ENCODE data around the gene HOXB6. TPM values are rescaled to one million over a fixed set of nuclear protein-coding genes. Genes with fewer than 3 reads are reported as not detected.

The HOXB6 gene
- polyA plus RNA-seq, 2 of the 4 experiments (the other 2 are of a cell fraction) = 10.2 to 14.7 TPM

DNA sequence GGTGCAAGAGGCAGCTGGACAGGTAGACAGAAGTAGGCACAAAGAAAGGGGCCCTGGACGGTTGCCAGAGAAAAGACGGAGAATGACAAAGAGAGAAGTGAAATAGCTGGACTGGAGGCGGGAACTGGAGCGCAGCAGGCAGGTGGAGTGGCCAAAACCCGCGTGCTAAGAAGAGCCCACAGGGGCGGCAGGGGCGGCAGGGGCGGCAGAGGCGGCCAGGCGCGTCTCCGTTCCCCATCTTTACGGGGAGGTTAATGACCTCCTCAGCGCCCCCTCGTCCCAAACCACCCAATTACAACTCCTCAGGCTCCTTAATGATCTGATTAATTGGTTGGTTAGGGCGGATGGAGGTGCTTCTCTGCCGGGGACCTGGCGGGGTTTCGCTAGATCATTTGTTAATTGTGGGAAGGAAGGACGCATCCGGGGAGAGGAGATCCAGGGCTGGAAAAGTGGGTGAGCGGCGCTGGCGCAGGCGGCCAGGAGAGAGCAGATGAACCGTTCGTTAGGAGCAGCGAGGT lies 36.8 kb upstream of the HOXB6 start:
- WGBS (ENCODE audit: missing lambda C conversion rate) = 89% methylated on average over 29 of the region's 29 CpGs
- FAIRE-seq = no peak

DNA sequence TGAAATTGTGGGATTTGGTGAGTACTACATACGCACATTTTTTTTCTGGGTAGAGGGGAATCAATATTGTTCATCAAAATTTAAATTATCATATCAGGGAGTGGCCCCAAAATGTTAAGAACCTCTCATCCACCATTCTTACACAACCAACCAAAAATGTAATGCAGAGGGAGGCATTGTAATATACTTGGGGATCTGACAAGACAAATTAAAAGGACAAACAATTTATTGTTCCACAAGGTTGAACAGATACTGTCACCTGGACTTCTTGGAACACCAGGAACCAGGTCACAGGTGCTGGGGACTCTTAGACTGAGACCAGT lies 36.0 kb upstream of the HOXB6 start:
- CTCF ChIA-PET = interaction anchor here (0.7 to 6.9 kb wide), 11 partner anchors 13 to 487 kb away, joined by 3 to 118 read pairs (median 5); partner anchors contain the start of gene HOXB9
- WGBS (ENCODE audit: missing lambda C conversion rate) = 94% methylated on average over 1 of the region's 1 CpG
- POLR2A ChIA-PET = no interaction called here
- Histone ChIP-seq H3K4me3 (no peak overlapping the region), H3K4me2 (no peak overlapping the region), H3K9me3 (no peaks in the 10 kb centered on the region), H3K27ac (no peak overlapping the region), H3K4me1 (peaks cover 74% of the 10 kb centered on the region)
- no peak for DNase-seq (ENCODE audit: low read depth in 1 of 2, low spot score in 1 of 2)
- TF ChIP-seq POLR2AphosphoS2 (conservative IDR thresholded peaks at IDR 0.05; ENCODE audit: low read length) = no peak
- no peak for TF ChIP-seq EP300 (IDR thresholded peaks at IDR 0.05)
- TF ChIP-seq, protein P1, sequence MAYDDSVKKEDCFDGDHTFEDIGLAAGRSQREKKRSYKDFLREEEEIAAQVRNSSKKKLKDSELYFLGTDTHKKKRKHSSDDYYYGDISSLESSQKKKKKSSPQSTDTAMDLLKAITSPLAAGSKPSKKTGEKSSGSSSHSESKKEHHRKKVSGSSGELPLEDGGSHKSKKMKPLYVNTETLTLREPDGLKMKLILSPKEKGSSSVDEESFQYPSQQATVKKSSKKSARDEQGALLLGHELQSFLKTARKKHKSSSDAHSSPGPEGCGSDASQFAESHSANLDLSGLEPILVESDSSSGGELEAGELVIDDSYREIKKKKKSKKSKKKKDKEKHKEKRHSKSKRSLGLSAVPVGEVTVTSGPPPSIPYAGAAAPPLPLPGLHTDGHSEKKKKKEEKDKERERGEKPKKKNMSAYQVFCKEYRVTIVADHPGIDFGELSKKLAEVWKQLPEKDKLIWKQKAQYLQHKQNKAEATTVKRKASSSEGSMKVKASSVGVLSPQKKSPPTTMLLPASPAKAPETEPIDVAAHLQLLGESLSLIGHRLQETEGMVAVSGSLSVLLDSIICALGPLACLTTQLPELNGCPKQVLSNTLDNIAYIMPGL (CRISPR knock-in tag; IDR thresholded peaks at IDR 0.05; ENCODE audit: borderline replicate concordance) = no peak
- no peak for FAIRE-seq
- ATAC-seq = no peak

More for the DNA sequence above, 36.8 kb upstream of the HOXB6 start:
- Histone ChIP-seq H3K4me2 (no peak overlapping the region), H3K4me1 (peaks cover 67% of the 10 kb centered on the region), H3K9me3 (no peaks in the 10 kb centered on the region), H3K27ac (peak overlapping the region in 1 of 2 experiments; percentile 92; a peak in 2 of 6 replicates), H3K4me3 (no peak overlapping the region)
- no peak for DNase-seq (ENCODE audit: low read depth in 1 of 2, low spot score in 1 of 2)
- TF ChIP-seq NR3C1 (IDR thresholded peaks at IDR 0.05) (no peak), CBX8 (IDR thresholded peaks at IDR 0.05) (no peak), POLR2A (IDR thresholded peaks at IDR 0.05; ENCODE audit: low read length) (no peak), BHLHE40 (IDR thresholded peaks at IDR 0.05; ENCODE audit: low read depth, low read length) (no peak)
- TF ChIP-seq, protein P2, sequence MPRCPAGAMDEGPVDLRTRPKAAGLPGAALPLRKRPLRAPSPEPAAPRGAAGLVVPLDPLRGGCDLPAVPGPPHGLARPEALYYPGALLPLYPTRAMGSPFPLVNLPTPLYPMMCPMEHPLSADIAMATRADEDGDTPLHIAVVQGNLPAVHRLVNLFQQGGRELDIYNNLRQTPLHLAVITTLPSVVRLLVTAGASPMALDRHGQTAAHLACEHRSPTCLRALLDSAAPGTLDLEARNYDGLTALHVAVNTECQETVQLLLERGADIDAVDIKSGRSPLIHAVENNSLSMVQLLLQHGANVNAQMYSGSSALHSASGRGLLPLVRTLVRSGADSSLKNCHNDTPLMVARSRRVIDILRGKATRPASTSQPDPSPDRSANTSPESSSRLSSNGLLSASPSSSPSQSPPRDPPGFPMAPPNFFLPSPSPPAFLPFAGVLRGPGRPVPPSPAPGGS (IDR thresholded peaks at IDR 0.05) = no peak
- CTCF ChIA-PET = interaction anchor here (0.6 to 6.9 kb wide), 10 partner anchors 9 to 488 kb away, joined by 3 to 118 read pairs (median 6); partner anchors contain the start of gene HOXB9
- no peak for ATAC-seq
- POLR2A ChIA-PET = no interaction called here

DNA sequence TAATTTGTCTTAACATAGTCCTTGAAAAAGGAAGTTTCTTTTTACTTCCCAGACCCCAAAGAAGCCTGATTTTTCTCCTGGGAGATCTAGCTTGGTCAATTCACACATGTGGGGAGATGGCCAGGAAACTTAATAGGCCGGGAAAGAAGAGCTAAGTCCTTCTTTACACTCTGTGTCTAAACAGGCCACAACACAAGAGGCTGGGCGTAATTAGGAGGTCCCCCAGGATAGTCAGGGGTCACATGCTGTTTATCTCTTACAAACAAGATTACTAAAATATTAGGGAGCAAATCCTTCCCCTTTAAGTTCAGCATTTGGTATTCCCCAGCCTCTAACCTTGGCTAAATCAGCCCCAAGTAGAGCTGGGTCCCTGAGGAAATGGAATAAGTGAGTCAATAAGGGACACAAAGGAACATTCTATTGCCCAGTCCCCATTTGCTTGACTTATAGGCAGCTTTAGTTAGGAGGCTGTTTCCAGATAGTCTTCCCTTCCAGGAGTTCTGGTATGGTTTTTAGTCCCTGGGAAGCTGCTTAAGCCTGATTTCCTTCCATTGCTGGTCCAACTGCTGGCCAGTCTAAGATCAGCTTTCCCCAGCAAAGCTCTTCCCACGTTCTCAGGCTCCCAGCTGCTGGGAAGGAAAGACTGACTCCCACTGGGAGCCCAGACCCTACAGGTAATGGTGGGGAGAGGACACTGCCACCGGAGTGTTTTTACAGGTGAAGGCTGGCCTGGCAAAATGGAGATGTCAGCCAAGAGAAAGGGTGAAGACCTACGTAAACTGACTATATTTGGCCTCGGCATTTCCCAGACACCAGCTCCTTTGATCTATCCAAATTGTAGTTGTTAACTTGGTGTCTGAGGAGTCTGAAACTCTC lies 35.4 kb upstream of the HOXB6 start:
- no peak for ATAC-seq
- ChIA-PET CTCF (interaction anchor here (0.8 to 6.9 kb wide), 12 partner anchors 13 to 487 kb away, joined by 3 to 118 read pairs (median 4); partner anchors contain the start of gene HOXB9), POLR2A (interaction anchor here (0.5 to 1.6 kb wide), 4 partner anchors 14 to 420 kb away, joined by 3 to 11 read pairs (median 4); partner anchors contain the start of gene HOXB9)
- FAIRE-seq = peak; percentile 13
- H3K27ac ChIP-seq = peak overlapping the region in 1 of 2 experiments; percentile 2; a peak in 1 of 6 replicates
- H3K4me3 ChIP-seq = no peak overlapping the region
- H3K9me3 ChIP-seq = no peaks in the 10 kb centered on the region
- no peak for DNase-seq (ENCODE audit: low read depth in 1 of 2, low spot score in 1 of 2)
- WGBS (ENCODE audit: missing lambda C conversion rate) = 87% methylated on average over 6 of the region's 6 CpGs
- peaks cover 75% of the 10 kb centered on the region for H3K4me1 ChIP-seq
- no peak overlapping the region for H3K4me2 ChIP-seq
- TF ChIP-seq KDM1A (IDR thresholded peaks at IDR 0.05; ENCODE audit: low read depth) = no peak
- no peak for TF ChIP-seq POLR2A (IDR thresholded peaks at IDR 0.05; ENCODE audit: low read length)
- no peak for TF ChIP-seq CBX8 (IDR thresholded peaks at IDR 0.05)
- TF ChIP-seq FOSL2 (IDR thresholded peaks at IDR 0.05) = no peak
- TF ChIP-seq FOSL2 (CRISPR knock-in tag; IDR thresholded peaks at IDR 0.05) = no peak
- TF ChIP-seq KDM5A (IDR thresholded peaks at IDR 0.05) = no peak
- no peak for TF ChIP-seq BHLHE40 (IDR thresholded peaks at IDR 0.05; ENCODE audit: low read depth, low read length)

DNA sequence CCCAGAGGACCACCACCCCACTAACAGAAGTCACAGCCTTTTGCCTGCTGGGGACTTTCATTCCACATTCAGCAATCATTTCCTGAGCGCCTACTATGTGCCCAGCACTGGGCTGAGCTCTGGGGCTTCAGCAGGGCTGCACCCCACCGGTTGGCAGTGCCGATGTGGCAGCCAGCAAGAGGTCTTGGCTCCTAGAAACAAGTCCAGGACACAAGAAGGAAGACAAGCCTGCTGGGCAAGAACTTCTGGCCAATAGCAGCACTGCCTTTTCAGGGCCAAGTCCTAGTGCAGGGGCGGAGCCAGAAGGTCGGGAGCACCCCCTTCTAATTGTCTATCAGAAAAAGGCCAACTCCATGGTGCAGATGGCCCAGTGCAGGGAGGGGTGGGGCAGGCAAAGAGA lies 34.4 kb upstream of the HOXB6 start:
- ChIA-PET CTCF (interaction anchor here (0.7 to 6.9 kb wide), 6 partner anchors 11 to 486 kb away, joined by 3 to 118 read pairs (median 4); partner anchors contain the start of gene HOXB9), POLR2A (interaction anchor here (1.6 kb wide), 1 partner anchor 13 kb away, joined by 3 read pairs; the partner anchor contains the start of gene HOXB9)
- WGBS (ENCODE audit: missing lambda C conversion rate) = 73% methylated on average over 5 of the region's 5 CpGs
- Histone ChIP-seq H3K4me2 (no peak overlapping the region), H3K9me3 (no peaks in the 10 kb centered on the region), H3K4me1 (peaks cover 66% of the 10 kb centered on the region), H3K4me3 (no peak overlapping the region), H3K27ac (0 out of 6 replicates have a peak overlapping the region, but pooled peaks of 1 of the 2 experiments have one; percentile 25)
- no peak for TF ChIP-seq NR3C1 (IDR thresholded peaks at IDR 0.05)
- no peak for TF ChIP-seq JUN (IDR thresholded peaks at IDR 0.05)
- TF ChIP-seq EP300 (IDR thresholded peaks at IDR 0.05) = no peak
- TF ChIP-seq, protein P3, sequence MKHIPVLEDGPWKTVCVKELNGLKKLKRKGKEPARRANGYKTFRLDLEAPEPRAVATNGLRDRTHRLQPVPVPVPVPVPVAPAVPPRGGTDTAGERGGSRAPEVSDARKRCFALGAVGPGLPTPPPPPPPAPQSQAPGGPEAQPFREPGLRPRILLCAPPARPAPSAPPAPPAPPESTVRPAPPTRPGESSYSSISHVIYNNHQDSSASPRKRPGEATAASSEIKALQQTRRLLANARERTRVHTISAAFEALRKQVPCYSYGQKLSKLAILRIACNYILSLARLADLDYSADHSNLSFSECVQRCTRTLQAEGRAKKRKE (CRISPR knock-in tag; IDR thresholded peaks at IDR 0.05; ENCODE audit: low read depth) = no peak
- TF ChIP-seq MYC (IDR thresholded peaks at IDR 0.05; ENCODE audit: borderline replicate concordance, low read length) = no peak
- no peak for TF ChIP-seq HDAC2 (IDR thresholded peaks at IDR 0.05)
- no peak for TF ChIP-seq KDM1A (IDR thresholded peaks at IDR 0.05; ENCODE audit: low read depth)
- no peak for TF ChIP-seq NFE2L2 (conservative IDR thresholded peaks at IDR 0.05; ENCODE audit: low read length)
- TF ChIP-seq HOXA7 (CRISPR knock-in tag; IDR thresholded peaks at IDR 0.05) = no peak
- DNase-seq (ENCODE audit: low read depth in 1 of 2, low spot score in 1 of 2) (peak in 1 of 2 experiments; percentile 45), FAIRE-seq (no peak), ATAC-seq (no peak)

All from A549 (cell line).